ENCODE measurements around the gene IL31.
"Not testable (repeated sequence)": the region's sequence is repeated elsewhere in the genome, so short reads cannot be mapped to it uniquely, and the experiment has no call there.

IL31 gene

DNA sequence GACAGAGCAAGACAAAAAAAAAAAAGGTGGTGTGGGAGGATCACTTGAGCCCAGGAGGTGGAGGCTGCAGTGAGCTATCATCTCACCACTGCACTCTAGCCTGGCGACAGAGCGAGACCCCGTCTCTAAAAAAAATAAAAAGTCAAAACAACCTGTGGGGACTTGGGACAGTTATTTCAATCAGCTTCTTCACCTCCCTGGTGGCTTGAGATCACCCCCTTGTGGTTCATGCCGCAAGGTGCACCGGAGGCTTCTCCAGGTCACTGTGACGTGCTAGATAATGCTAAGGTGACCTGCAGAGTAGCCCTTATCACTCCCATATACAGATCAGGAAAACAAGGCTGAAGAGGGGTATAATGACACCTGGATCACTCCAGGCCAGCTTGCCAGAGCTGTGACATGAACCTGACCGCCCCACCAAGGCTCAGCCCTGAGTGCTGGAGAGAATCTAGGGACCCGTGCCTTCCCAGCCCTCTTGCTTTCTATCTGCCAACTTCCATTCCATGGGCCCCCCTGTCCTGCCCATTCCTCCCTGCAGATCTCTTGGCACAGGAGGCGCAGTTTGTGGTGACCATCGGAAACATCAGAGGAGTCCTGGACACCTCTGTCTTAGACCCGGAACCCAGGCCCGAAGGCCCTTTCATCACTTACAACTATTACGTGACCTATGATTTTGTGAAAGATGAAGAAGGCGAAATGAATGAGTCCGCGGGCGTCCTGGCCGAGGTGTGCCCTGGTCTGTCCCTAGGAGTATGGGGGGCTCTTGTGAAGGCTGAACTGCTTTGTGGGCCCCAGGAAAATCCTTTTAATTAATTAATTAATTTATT lies 17.0 kb upstream of the IL31 start:
- FAIRE-seq, result peak; percentile 44

DNA sequence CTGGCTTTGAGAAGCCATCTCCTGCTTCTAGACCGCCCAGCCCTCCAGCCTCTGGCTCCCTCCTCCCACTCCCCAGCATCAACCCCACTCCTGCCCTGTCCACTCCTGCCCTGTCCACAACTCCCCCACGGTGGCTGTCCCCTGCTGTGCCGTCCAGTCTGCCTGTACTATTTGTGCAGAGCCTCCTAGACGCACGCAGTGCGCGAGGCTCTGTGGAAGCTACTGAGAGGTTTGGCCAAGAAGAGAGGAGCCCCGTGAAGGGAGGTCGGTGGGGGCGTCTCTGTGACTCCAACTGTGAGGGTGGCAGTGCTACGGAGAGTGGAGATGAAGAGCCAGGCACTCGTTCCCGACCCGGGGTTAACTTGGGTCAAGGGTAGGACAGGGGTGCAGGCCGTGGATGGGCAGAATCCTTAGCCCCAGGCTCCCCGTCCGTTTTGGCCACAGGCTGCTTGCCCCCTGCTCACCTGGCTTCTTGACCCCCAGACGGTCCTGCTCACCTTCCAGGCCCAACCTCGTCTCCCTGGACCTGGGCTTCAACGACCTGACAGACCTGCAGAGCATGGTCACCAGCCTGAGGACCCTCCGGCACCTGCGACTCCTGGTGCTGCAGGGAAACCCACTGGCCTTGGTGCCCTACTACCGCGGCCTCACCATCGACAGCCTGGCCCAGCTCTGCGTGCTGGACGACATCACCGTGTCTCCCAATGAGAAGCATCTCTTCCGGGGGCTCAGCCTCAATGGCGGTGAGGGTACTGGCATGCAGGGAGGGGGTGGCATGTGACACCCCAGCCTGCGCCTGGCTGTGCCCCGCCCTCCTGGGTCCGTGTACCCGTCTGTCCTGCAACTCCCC lies 15.8 kb upstream of the IL31 start:
- no peak for FAIRE-seq

DNA sequence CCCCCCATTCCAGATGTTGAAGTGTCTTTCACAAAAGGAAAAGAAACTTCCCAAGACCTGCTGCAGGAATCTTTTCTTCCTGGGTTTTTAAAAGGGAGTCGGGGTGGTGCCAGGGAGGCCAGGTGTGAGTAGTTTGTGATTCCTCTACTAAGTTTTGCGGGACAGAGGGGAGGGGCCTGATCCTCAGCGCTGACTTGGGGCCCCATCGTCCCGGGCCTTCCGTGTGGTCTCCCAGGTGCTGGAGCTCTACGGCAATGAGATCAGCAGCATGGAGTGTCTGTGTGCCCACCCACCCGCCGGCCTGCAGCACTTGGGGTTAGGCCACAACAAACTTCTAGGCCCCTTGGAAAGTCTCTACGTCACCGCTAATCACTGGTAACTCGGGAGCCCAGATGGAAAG lies 13.4 kb upstream of the IL31 start:
- no peak for FAIRE-seq

DNA sequence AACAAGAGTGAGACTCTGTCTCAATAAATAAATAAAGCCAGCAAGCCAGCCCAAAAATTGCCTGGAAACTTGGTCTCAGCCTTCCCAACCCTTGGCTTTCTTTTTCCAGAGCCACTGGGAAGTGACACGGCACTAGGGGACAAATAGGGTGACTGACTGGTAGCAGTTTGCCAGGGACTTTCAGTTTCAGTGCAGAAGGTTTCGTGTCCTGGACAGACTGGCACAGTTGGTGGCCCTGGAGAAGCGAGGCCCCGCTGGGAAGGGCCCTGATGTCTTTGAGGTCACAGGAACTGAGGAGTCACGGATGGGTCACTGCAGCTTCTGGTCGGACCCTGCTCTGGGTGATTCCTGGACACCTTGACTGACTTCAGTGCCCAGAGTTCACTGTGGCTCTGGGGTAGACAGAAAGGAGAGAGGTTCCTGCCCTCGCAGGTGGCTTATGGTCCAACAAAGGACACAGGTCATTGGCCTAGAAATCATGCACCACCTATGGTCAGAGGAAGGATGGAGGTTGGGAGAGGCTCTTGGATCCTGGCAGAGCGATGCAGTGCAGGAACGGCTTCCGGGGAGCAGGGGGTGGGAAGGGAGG lies 11.6 kb upstream of the IL31 start:
- no peak for FAIRE-seq

DNA sequence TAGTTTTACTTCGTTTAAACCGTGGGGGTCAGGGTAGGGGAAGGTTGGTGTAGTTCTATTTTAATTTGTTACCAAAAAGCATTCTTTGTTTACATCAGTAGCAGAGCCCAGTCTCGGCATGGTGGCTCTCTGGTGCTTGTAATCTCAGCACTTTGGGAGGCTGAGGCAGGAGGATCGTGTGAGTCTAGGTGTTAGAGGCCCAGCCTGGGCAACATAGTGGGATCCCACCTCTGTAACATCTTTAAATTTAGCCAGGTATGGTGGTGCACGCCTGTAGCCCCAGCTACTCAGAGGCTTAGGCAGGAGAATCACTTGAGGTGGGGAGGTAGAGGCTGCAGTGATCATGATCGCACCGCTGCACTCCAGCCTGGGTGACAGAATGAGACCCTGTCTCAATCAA lies 11.1 kb upstream of the IL31 start:
- FAIRE-seq, result no peak

DNA sequence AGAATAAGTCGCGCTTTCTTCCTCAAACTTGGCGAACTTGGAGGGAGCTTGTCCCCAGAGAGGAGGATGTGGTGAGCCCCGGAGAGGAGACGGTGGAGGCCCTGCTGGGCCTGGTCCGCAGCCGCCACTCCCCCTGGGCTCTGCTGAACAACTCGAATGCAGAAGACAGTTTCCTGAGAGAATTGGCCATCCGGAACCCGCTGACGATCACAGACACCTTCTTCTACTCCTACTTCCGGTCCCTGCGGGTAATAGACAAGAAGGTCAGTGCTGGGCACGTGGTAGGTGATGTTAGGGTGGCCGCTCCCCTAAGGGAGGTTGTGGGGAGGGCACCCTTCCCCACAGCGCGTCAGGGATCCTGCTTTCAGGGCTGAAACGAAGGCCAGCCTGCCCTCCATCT lies 10.5 kb upstream of the IL31 start:
- no peak for FAIRE-seq

DNA sequence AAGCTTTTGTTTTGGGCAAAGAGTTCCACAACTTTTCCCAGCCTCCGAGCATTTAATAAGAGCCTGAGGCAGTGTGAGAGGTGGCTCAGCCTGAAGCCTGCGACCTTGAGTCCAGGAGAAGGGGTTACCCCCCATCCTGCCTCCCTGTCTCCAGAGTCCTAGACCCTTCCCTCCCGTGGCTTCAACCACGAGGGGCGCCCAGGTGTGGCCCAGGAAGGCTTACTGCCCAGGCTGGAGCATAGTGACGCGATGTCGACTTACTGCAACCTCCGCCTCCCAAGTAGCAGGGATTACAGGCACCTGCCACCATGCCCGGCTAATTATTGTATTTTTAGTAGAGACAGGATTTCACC lies 9.5 kb upstream of the IL31 start:
- no peak for FAIRE-seq

DNA sequence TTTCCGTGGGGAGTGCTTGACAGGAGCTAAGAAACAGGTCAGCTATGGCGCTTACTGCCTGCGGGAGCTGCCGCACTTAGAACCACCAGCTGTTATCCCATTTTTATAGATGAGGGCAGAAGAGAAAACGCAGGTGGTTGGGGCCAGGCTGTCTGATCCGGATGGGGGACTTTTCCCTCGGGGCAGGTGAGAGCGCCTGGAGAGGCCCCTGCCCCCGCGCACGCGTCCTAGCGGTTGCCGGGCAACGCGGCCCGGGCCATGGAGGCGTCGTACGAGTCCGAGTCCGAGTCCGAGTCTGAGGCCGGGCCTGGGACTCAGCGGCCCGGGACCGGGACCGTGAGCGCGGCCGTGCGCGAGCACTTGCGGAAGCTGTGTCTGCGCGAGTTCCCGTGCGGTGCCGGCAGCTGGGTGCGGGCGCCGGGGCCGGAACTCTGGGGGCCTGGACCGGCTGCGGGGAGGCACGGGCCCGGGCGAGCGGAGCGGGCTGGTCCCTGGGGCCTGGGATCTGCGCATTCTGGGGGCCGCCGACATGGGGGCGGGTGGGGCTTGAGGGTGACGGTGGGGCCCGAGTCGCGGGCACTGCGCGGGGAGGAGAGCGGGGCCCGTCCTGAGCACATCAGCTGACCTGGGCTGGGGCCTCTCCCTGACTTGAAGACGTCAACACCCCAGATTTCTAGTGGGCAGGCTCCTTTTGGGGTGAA lies 9.0 kb upstream of the IL31 start, which contains the start of gene LRRC43:
TSS of gene LRRC43 (plus strand) at position 237 of the 701 bp plus-strand sequence. CDS start at position 259, 22 bp downstream.
- no peak for FAIRE-seq

DNA sequence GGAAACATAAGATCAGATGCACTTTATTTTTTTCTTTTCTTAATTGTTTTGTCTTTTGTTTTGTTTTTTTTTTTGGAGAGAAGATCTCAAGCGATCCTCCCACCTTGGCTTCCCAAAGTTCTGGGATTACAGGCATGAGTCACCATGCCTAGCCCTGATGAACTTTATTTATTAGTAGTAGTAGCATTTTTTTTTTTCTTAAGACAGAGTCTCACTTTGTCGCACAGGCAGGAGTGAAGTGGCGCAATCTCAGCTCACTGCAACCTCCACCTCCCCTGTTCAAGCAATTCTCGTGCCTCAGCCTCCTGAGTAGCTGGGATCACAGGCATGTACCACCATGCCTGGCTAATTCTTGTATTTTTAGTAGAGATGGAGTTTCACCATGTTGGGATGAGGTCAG lies 2.5 kb upstream of the IL31 start:
- not testable (repeated sequence) for FAIRE-seq

DNA sequence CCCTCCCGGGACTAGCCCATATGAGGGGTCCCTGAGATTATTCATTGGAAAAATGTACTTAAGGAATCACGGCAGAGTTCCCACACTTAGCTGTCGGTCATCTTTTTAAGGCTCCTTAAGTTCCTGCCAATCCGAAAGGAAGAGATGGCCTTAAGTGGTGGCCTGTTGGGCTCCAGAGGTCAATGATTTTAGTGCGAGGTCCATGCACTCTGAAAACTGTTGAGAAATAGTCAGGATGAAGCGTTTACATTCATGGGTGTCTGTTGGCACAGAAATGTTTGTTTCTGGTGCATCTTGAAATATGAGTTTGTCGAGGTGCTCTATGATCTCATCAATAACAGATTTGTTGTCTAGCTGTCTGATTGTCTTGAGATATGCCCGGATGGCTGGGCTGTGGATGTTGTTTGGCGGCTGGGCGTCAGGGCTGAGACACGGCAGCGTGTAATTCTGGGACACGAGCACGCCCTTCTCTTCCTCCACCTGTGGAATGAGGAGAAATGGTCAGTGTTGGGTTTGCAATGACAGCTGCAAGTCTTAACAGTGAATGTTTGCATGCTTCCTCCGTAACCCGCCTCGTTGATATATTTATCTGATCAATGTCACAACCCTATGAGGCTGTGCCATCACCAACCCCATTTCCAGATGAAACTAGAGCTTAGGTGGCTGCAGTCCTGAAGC lies 1.6 kb downstream of the IL31 start:
- no peak for FAIRE-seq

DNA sequence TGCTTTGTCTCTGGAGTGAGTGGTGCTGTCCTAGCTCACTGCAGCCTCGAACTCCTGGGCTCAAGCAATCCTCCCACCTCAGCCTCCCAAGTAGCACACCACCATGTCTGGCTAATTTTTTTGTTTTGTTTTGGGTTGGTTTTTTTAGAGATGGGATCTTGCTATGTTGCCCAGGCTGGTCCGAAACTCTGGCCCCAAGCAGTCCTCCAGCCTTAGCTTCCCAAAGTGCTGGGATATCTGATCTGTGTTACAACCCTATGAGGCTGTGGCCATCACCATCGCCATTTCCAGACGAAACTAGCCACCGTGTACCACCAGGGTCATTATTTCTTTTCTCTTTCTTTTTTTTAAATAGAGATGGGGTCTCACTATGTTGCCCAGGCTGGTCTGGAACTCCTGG lies 2.6 kb downstream of the IL31 start:
- FAIRE-seq, result no peak

DNA sequence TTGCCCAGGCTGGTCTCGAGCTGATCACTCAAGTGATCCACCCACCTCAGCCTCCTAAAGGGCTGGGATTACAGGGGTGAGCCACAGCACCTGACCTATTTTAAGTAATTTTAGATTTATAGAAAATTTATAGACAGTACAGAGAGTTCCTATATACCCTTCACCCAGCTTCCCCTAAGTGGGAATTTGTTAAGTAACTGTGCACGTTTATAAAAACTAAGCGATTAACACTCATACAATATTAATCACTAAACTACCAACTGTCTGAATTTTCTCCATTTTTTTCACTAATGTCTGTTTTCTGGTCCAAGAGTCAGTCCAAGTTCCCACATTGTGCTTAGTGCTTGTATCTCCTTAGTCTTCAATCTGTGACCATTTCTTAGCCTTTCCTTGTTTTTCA lies 5.5 kb downstream of the IL31 start:
- no peak for FAIRE-seq

DNA sequence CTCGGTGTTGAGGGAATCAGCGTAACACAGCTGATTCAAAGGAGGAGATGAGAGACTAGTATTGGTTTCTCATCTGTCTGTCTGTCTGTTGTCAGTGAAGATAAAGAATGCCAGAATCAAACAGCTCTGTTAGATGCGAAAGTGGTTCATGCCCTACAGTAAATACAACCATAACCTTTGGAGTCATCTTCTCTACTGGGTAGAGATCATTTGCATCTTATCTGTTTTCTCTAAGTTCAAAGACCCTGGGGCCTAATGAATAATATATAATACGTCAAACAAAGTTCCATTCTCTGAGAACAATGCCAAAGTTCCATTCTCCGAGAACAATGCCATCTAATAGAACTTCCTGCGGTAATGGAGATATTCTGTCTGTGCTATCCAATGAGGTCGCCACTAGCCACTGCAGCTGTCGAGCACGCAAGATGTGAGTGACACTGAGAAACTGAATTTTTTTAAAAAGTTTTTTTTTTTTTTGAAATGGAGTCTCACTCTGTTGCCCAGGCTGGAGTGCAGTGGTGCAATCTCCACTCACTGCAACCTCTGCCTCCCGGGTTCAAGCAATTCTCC lies 6.6 kb downstream of the IL31 start:
- FAIRE-seq, result no peak

DNA sequence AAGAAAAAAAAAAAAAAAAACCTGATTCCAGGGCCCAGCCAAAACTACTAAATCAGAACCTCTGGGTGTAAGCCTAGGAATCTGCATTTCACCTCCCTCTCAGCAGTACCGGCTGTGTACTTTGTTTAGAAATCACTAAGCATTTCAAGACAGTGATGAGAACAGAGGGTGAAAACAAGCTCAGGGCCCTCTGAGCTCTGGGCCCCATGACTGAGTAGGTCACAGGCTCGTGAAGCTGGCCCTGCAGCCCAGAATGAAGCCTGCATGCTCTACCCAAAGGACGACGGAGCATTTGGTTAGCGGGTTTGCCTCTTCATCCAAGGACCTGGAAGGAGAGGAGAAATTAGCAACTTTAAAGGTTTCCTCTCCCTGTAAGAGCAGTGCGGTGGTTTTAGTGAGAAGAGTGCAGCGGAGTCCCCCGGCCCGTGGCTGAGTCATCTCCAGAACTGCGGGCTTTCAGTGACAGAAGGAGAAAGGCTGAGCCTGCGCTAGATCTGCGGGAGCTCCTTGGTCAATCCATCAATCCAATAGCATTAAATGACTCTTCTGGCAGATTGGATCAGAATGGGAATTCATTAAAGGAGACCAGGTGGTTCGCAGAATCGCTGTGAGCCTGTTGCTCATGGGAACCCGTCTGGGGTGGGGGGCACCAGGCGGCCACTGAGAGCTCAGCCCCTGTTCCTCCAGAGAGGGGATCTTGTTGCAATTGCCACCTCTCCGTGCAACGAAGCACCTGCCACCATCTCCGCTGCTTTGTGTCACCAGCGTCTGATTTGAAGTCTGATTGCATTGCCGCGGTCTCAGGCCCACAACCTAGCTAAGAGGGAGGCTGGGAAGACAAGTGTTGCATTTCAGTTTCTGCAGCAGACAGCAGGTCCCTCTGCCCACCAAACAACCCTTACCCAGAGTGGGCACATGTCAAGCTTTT lies 7.3 kb downstream of the IL31 start:
- no peak for FAIRE-seq

DNA sequence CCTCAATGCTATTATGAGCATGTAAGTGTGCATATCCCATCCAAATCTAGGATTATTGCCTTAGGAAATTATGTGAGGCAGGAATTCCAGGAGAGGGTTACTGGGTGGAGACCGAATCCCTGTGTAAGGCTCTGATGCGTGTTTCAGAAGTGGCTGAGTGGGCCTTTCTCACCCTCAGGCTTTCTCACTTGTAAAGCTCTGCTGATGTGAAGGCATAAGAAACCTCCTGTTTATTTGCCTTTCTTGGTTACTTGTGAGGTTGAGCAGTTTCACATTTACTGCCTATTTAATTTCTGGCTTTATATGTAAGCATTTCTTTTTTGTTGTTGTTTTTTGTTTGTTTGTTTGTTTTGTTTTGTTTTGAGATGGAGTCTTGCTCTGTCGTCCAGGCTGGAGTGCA lies 11.0 kb downstream of the IL31 start:
- FAIRE-seq, result no peak

DNA sequence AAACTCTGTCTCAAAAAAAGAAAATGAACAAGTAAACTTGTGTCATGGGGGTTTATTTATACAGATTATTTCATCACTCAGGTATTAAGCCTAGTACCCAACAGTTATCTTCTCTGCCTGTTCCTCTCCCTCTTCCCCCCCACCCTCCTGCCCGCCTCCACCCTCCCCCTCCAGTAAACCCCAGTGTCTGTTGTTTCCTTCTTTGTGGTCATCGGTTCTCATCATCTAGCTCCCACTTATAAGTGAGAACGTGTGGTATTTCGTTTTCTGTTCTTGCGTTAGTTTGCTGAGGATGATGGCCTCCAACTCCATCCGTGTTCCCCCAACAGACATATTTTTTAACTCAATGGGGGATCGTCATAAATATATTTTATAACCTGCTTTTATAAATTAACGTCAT lies 12.3 kb downstream of the IL31 start:
- no peak for FAIRE-seq

DNA sequence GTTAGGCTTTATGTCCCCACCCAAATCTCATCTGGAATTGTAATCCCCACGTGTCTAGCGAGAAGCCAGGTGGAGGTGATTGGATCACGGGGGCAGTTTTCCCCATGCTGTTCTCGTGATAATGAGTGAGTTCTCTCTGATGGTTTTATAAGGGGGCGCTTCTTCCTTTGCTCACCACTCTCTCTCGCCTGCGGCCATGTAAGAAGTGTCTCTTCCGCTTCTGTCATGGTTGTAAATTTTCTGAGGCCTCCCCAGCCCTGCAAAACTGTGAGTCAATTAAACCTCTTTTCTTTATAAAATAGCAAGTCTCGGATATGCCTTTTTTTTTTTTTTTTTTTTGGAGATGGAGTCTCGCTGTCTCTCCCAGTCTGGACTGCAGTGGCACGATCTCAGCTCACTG lies 13.3 kb downstream of the IL31 start:
- FAIRE-seq, result no peak

DNA sequence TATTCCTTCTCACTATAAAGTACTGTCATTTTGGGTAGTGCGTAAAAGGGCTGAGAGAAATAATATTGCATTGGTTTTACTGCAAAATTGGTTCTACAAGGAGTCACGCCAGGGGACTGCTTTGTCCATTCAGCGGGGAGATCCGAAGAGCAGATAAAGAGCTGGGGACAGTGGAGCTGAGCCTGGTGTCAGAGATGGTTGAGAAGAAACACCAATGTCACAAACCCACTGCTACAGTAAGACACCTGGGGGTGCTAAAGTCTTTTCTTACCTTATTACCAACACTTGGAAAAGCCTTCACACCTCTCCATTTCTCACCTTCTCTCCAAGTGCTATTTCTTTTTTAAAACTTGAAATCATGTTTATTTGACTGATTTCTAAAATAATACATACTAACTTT lies 14.1 kb downstream of the IL31 start:
- no peak for FAIRE-seq

DNA sequence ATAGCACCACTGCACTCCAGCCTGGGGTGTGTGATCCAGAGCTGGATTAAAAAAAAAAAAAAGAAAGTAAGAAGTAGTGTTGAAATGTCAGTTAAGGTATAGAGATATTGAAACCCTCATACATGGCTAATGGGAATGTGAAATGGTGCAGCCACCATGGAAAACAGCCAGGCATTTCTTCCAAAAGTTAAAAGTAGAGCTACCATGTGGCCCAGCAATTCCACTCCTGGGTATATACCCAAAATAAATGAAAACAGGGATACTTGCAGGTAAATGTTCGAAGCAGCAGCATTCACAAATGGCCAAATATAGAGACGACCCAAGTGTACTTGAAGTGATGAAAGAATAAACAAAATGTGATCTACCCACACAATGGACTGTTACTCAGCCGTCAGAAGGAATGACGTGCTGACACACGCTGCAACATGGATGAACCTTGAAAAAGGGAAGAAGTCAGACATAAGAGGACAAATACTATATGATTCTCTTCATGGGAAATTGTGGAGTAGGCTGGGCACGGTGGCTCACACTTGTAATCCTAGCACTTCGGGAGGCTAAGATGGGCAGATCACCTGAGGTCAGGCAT lies 15.2 kb downstream of the IL31 start:
- FAIRE-seq, result no peak

DNA sequence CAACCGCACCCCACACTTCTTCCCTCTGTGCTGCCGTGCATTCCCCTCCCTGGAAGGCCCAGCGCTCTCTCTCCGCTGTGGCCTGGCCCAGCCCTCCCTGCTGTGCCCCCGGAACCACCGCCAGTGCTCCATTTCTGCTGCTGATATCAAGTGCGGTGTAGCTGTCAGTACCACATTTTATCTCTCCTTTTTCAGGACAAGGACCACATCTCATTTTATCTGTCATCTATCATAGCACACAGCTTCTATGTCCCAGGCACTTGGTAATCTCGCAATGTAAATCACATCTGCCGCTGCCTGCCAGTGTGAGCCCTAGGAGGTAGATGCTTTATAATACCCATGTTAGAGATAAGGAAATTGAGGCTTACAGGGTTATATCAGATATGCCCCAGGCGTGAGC lies 18.3 kb downstream of the IL31 start:
- no peak for FAIRE-seq

DNA sequence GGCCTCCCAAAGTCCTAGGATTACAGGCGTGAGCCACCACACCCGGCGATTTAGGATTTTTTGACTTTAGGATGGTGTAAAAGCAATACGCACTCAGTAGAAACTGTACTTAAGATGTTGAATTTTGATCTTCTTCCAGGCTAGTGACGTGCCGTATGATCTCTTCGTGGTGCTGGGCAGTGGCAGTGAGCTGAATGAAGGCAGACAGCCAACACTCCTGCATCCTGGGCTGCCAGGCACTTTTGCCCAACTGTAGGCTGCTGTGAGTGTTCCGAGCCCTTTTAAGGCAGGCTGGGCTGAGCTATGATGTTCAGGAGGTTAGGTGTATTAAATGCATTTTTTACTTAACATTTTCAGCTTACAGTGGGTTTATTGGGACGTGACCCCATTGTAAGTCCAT lies 21.3 kb downstream of the IL31 start:
- FAIRE-seq, result no peak

All from G401.6 (cell line).